SKM-1 (cell line): ENCODE measurements around the gene UBAP1L.

ENCODE experiments used
- DNase-seq: peaks from one replicate; lab custom pipeline; 2025; ENCODE audit not compliant: unreplicated experiment; lab: John Stamatoyannopoulos, UW

The UBAP1L gene

GRCh38 chr15:65067317-65067644, 47.7 kb downstream of the UBAP1L start:
- no peak for DNase-seq

- DNase-seq, result no peak
Observed at GRCh38 chr15:65066635-65067316, 48.2 kb downstream of the UBAP1L start.

- DNase-seq, result no peak
Observed at GRCh38 chr15:65066001-65066634, 48.9 kb downstream of the UBAP1L start.

GRCh38 chr15:65062726-65063125, 52.3 kb downstream of the UBAP1L start:
- DNase-seq, result no peak

GRCh38 chr15:65062061-65062460, 52.9 kb downstream of the UBAP1L start:
- no peak for DNase-seq

GRCh38 chr15:65060641-65061397, 54.2 kb downstream of the UBAP1L start:
- DNase-seq, result no peak

- DNase-seq, result no peak
Observed at GRCh38 chr15:65059931-65060596, 54.9 kb downstream of the UBAP1L start.

GRCh38 chr15:65059369-65059750, 55.6 kb downstream of the UBAP1L start:
- DNase-seq, result no peak

GRCh38 chr15:65058394-65059368, 56.3 kb downstream of the UBAP1L start:
- no peak for DNase-seq

- DNase-seq, result no peak
Observed at GRCh38 chr15:65057549-65057940, 57.5 kb downstream of the UBAP1L start.

- no peak for DNase-seq
Observed at GRCh38 chr15:65056868-65057548, 58.0 kb downstream of the UBAP1L start.

GRCh38 chr15:65056106-65056505, 58.9 kb downstream of the UBAP1L start:
- DNase-seq, result no peak

- no peak for DNase-seq
Observed at GRCh38 chr15:65055201-65055870, 59.7 kb downstream of the UBAP1L start.

- peak; percentile 22 for DNase-seq
Observed at GRCh38 chr15:65054333-65055200, 60.4 kb downstream of the UBAP1L start.

- no peak for DNase-seq
Observed at GRCh38 chr15:65052956-65053355, 62.0 kb downstream of the UBAP1L start.

GRCh38 chr15:65051266-65051665, 63.7 kb downstream of the UBAP1L start:
- no peak for DNase-seq

- DNase-seq, result no peak
Observed at GRCh38 chr15:65050270-65050669, 64.7 kb downstream of the UBAP1L start.

GRCh38 chr15:65049418-65049840, 65.6 kb downstream of the UBAP1L start:
- peak; percentile 83 for DNase-seq
